NCI-H748 treated with DMSO at 0.1 percent for 48 hours (cell line): Measurements from ENCODE around the gene CHST12.

Experiments used
- DNase-seq: peaks from one replicate; lab custom pipeline; 2025; lab: John Stamatoyannopoulos, UW

Gene CHST12

DNA sequence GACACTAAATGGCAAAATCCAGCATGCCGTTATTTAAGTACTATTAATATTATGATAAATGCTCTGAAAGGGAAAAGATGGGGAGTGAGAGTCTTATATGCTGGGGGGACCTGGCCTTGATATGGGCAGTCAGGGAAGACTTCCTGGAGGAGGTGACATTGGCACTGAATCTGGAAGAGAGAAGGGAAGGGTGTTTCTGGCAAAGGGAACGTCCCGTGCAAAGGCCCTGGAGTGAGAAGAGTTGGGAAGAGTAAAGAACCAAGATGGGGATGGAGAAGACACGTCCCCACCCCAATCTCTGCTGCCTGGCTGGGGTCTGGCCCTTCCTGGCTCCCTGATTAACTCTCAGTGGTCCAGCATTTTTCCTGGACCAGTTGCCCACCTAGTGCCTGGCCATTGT, 77.8 kb downstream of the CHST12 start:
- no peak for DNase-seq

DNA sequence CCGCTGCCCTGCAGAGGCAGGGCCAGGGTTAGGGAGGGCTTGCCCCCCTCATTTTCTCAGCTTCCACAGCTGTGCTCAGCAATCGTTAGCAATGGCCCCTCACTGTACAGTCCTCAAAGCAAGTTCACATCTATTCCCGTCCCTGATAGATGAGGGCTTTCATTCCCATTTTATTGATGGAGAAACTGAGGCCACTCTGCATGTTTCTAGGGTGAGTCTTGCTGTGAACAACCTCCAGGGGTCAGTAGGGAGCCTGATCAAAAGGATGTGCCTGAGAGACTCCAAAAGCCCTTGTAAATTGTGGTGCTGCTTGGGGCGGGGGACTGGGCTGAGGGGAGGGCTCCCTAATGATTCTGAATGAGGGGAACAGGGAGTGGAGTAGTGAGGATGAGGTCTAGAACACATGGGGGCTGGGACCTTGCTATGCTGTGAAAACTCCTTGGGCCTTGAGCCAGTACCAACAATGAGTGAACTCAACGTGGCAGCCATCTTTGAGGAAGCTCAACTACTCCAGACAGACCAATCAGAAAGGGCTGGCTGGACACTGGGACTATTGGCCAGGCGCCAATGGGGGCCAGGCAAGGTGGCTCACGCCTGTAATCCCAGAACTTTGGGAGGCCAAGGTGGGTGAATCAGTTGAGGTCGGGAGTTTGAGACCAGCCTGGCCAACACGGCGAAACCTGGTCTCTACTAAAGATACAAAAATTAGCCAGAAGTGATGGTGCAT, 79.5 kb downstream of the CHST12 start:
- DNase-seq = no peak

DNA sequence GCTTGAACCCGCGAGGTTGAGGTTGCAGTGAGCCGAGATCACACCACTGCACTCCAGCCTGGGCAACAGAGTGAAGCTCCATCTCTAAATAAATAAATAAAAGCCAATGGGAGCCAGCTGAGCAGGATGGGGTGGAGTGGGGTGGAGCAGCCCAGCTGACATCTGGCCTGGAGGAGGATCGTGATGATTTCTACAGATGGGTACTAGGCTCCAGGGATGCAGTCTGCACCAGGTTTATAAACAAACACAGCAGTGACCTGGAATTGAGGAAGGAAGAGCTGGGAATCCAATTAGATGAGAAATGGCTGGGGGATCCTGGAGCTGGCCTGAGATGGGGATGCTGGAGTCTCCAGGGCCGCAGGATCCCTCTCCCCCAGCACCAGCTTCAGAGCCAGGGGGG, 80.1 kb downstream of the CHST12 start:
- no peak for DNase-seq

DNA sequence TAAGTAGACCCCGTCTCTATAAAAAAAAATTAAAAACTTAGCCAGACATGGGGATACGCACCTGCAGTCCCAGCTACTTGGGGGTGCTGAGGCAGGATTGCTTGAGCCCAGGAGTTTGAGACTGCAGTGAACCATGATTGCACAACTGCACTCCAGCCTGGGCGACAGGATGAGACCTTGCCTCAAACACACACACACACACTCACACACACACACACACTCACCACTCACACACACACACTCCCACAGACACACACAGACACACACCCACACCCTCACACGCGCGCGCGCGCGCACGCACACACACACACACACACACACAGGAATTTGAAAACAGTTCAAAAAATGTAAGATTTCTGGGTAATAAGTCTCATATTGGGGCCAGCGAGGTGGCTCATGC, 81.5 kb downstream of the CHST12 start:
- DNase-seq = no peak

DNA sequence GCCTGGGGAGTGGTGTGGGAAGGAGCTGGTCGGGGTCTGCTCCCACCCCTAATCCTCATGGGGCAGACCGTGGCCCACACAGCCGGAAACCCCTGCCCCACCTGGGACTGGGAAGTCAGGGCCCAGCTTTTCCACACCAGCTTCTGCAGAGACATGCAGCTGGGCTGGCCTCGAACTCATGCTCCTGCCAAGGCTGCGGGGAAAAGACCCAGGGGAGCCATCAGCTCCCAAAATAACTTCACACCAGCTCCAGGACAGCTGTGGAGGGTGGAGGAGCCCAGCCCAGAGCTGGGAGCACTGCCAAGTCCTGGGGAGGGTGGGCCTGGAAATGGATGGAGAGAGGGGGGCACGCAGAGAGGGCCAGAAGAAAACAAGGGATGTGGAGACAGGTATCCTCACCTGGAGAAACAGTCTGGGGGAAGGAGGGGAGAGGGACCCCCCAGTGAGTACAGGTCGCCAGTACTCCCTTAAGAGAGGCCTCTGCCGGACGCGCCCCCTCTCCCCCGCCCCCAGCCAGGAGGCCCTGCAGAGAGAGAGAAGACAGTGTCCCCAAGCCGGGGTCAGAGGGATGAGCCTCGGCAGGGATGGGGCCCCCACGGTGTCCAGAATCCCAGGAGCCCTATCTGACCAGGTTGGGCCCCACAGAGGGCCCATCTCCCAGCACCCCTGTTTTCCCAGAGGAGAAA, 84.3 kb downstream of the CHST12 start:
- DNase-seq = no peak

DNA sequence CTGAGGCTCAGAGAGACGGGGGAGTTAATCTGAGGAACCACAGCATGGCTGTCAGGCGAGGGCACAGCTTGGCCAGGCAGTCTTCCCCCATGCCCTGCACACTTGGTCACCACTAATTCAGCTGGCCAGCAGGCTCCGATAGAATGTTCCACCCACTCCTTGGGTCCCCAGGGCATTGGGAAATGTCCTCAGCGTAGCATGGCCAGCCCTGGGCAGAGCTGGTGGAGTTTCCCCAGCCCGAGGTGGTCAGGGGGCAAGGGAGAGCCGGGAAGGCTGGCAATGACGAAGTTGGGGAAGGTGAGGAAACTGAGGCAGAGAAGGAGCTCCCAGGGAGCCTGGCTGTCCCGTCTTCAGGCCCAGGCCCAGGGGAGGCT, 84.8 kb downstream of the CHST12 start:
- DNase-seq = no peak

DNA sequence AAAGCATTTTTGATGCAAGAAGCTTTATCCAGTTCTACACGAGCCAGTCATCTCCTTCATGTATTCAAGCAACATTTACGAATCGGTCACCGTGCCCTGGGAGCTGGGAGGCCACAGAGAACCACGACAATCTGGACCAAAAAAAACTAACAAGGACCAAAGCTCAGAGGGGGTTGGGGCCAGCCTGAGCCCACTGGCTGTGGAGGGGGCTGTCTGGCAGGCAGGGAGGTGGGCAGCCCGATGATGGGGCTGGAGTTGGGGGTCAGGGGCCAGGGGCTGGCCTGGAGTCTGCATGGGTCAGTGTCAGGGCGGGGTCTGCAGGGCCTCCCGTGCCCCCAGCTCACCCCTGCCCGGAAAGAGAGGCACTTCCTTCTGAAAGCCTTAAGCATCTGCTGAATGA, 85.3 kb downstream of the CHST12 start:
- no peak for DNase-seq

DNA sequence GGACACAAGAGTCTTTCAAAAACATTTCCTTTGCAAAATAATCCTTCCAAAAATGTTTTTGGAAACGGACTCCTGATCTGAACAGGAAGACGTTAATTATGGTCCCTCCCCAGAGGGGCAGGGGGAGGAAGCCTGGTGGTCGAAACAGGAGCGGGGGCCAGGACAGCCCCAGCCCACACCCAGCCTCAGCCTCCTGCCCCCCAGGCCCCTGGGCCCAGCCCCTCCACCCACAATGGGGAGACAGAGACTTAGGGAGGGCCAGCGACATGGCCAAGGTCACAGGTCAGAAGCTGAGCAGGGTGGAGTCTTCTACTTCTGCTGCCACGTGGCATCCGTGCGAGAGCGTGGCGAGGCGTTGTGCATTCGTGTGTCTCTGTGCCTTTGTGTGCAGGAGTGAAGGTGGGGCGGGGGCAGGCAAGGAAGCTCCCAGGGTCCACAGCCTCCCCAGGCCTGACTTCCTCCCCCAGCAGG, 86.8 kb downstream of the CHST12 start:
- DNase-seq = no peak

DNA sequence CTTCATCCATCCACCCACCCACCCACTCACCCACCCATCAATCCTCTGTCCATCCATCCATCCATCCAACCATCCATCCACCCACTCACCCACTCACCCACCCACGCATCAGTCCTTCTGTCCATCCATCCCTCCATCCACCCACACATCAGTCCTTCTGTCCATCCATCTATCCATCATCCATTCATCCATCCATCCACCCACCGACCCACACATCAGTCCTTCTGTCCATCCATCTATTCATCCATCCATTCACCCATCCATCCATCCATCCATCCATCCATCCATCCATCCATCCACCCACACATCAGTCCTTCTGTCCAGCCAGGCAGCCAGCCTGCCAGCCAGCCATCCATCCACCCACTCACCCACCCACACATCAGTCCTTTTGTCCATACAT, 88.6 kb downstream of the CHST12 start:
- no peak for DNase-seq

DNA sequence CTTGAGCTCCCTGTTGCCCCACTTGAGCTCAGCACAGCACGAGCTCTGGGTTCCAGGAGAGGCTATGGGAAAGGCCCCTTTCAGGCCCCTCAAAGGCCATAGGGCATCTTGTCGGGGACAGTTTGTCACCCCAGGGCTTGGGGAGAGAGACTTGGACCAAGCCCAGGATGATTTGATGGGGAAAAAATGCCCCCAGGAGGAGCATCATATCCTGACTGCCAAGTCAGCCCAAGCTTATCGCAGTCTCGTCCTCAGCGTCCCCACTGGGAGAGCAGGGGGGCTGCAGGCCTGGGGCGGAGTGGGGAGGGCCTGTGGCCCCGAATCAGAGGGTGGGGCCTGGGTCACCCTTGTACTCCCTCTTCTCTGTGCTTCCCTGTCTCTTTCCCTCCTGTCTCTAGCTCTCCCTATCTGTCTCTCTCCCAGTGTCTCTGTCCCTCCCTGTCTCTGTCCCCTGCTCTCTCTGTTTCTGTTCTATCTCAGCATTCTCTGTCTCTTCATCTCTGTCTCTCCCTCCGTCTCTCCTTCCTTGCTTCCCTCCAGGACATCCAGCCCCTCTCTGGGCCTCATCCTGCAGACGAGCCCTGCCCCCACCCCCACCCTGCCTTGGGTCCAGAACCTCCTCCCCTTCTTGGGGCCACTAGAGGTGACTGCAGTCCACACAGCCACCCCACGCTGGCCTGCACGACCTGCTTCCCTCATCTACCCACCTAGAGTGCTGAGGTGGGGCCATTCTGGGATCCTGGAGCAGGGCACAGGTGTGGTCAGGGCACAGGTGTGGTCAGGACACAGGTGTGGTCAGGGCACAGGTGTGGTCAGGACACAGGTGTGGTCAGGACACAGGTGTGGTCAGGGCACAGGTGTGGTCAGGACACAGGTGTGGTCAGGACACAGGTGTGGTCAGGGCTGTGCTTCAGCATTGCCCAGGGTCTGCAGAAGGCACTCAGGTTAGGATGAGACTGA, 90.1 kb downstream of the CHST12 start:
- DNase-seq = no peak

DNA sequence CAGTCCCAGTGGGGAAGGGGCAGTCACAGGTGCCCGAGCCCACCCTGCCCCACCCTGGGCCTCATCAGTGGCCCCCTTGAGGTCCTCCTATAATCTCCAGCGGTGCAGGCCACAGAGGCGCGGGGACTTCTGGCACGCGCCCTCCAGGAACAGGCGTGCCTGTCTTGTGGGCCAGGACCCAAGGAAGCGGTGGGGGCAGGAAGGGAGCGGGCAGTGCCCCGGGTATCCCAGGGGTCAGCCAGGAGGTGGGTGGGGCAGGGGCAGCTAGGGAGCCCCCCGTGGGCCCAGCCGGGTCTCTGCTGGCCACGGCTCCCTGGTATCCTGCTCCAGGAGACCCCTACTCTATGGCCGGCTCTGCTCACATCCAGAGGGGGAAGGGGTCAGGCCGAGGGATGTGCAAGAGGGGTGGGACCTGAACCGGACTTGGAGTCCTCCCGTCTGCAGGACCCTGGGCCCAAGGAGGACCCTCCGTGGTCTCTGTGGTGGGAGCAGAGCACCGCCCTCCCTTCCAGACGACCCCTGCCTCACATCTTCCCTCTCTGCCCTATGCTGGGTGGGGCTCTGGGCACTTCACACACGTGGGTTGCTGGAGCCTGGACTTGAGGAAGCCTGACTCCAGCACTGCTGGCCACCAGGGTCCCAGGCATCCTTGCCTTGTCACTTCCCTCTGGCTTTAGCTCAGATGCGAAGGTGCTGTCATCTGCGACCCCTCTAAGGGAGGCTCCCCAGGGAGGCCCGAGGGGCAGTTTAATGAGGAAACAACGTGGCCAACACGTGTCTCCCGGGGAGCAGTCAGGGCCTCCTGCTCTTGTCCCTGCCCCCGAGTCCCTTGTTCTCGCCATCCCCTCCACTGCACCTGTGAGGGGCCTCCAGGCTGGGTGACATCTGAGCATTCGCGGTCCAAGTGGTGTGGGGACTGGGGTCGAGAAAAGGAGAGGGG, 91.0 kb downstream of the CHST12 start:
- no peak for DNase-seq

DNA sequence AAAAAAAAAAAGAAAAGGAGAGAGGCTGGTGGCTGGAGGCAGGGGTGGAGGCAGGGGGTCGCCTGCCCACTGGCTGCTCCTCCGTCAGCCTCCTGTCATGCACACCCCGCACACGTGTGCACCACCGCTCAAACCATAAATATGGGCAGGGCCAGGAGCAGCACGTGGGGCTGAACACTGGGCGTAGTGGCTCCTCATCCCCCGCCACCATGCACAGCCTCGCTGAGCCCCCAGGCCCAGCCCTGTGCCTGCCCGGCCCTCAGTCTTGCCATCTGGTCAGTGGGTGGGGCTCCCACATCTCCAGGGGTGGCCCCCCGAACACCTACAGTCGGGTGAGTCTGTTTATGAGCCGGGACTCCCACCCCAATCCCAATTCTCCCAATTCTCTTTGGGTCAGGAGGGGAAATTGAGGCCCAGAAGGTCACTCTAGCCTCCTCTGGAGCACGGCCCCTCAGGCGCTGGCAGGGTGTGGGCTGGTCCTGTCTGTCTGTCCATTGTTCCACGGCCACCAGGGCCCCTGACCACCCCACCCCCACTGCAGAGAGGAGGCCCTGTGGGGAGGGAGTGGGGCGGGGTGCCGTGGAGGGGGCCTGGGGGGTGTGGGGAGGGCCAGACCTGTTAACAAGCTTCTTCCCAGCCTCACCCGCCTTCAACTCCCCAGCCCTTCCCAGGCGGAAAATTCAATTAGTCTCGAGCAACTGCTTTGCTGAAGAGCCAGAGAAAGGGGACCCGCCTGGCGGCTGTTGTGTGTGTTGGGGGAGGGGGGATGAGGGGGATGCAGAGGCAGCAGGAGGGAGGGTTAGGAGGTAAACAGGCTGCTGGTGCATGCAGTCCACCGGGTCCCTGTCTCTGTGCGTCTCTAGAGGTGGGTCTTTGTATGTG, 92.2 kb downstream of the CHST12 start:
- no peak for DNase-seq

DNA sequence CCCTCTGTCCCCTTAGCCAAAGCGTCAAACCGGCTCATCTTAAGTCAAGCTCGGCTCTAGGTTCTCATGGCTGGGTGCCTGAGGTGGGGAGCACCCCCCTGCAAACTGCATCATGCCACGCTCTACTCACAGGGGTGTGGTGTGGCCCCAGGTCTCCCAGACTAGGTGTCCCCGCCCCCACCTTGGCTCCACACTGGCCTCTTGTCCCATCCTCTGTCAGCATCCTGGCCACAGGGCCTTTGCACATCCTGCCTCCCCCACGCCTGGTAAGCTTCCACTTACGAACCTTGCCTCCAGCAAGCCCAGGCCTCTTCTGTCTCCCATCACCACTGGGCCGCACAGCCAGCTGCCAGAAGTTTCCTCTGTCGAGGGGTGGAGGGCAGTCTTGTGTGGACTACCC, 93.0 kb downstream of the CHST12 start:
- no peak for DNase-seq

DNA sequence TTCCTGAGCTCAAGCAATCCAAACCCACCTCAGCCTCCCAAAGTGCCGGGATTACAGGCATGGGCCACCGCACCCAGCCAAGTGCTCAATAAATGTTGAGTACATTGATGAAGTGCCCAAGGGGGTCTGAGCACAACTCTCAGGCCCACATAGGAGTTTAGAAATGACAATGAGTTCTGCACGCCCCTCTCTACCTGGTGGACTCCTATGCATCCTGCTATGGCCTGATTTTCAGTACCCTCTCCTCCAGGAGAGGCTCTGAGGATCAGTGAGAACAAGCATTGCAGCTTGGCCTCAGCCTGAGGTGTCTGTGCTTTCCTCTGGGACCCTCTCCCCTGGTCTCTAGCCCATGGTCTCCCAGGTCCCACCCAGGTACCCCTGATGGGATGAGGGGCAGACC, 93.7 kb downstream of the CHST12 start:
- DNase-seq = no peak

DNA sequence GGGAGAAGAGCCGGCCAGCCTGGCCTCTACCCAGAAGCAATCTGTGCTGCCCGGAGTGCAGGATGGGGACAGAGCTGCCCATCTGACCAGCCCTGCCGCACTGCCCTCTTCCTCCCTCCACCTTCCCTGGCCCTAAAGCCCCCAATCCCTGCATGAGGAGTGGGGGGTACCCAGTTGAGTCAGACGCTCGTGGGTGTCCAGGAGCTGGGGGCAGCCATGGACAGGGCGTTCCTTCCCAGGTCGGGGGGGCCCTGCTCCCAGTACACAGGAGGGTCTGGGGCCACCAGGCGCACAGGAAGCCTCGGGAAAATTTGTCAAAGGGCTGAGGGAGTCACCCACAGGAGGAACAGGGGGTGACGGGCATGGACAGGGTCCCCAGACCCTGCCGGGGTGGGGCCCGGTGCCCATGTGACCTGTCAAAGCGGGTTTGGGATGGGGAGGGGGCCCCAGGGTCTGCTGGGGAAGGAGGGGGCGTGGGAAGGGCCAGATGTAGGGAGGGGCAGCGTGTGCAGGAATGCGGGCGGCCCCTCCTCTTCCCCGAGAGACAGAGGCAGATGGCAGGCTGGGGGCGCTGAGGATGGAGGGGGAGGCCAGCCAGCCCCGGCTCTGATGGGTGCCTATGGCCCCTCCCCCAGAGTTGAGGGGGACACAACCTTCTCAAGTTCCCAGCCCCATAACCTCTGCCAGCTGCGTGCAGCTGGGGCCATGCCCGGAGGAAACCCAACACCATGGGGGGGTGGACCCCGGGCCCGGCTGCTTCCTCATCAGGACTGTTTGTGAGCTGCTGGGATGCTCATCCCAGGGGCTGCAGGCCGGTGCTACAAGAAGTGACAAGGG, 94.3 kb downstream of the CHST12 start:
- DNase-seq = no peak
